Breast epithelium (tissue), 3 donors: ENCODE data around the gene PPARG.

Experiments
- CTCF ChIP-seq, 3 donors: fragments of 450-650 bp; IDR thresholded peaks; one replicate each; pipeline ENCODE4 v1.5.1; 2016 to 2017; ENCODE audit warnings: antibody characterized with exemption in 3 of 3, mild to moderate bottlenecking in 3 of 3, moderate library complexity in 3 of 3
- POLR2A ChIP-seq: fragments of 450-650 bp; IDR thresholded peaks from one replicate; pipeline ENCODE4 v1.6.1; 2016; ENCODE audit warnings: antibody characterized with exemption, mild to moderate bottlenecking, moderate library complexity
- POLR2AphosphoS5 ChIP-seq, 3 donors: sonication (generic); formaldehyde crosslinking; IDR thresholded peaks; one replicate each; pipeline ENCODE4 v1.6.1; 2017; ENCODE audit warnings: antibody characterized with exemption in 3 of 3

- TF ChIP-seq POLR2A = no peak
- TF ChIP-seq CTCF (IDR thresholded peaks at IDR 0.05) = no peak
- TF ChIP-seq POLR2AphosphoS5 (IDR thresholded peaks at IDR 0.05) = no peak
These were observed 29.0 kb downstream of the PPARG start for GRCh38 chr3:12317914-12318313.
